Glomerular endothelial cell (primary cell): Measurements from ENCODE around the gene ORC4. TPM values are rescaled to one million over a fixed set of nuclear protein-coding genes. Genes with fewer than 3 reads are reported as not detected.
A peak's percentile ranks its signal among the peaks of the same experiment; 100 is the strongest.
"Not testable (repeated sequence)": the region's sequence is repeated elsewhere in the genome, so short reads cannot be mapped to it uniquely, and the experiment has no call there.

Source experiments
- DNase-seq: peaks from one replicate; pipeline ENCODE4 v3.0.0-alpha.2; 2011; ENCODE audit warnings: low read depth, low spot score; ENCODE audit errors: extremely low read depth
- total RNA-seq: library from RNA; depleted of rRNA; stranded (reverse); fragments of >200 nt; gene quantifications from 2 replicates; pipeline ENCODE4 v1.2.3, GENCODE V29; 2015

ORC4 gene
- total RNA-seq, 1 donor from 2014 or later, result 36.8 TPM

DNA sequence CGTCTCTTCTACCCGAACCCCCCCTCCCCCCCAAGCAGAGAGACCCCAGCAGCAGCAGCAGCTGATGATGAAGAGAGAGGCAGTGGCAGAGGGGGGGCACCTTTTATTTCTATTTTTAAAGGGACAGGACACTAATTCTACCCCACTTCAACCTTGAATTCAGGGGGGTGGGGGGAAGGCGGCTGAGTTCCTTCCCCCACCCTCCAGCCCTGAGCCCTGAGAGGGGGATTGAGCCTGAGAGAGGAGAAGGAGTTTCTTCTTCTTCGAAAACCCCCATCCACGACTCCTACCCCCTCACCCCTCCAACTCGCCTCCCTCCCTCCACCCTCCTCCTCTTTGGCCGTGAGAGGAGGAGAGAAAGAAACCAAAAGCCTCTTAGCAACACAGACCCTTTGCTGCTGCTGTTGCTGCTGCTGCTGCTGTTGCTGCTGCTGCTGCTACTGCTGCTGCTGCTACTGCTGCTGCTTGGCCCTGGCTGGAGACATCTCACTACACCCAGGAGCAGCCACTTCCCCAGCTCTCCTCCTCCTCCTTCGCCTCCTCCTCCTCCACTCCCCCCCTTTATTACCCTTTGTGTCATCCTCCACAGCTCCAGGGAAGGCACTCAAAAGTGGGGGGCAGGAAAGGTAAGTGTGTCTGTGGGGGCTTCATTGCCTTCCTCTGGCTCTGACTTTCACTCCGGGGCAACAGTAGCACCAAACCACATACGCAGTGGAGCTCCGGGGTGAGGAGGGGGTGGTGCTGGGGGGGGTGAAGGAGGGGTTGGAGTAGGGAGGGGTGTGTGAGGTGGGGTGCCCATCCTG is 723 bp upstream of the ORC4 start, which contains the start of gene MBD5:
Gene MBD5 (plus strand): TSS at position 33 of the 803 bp plus-strand sequence.
- DNase-seq, result no peak

DNA sequence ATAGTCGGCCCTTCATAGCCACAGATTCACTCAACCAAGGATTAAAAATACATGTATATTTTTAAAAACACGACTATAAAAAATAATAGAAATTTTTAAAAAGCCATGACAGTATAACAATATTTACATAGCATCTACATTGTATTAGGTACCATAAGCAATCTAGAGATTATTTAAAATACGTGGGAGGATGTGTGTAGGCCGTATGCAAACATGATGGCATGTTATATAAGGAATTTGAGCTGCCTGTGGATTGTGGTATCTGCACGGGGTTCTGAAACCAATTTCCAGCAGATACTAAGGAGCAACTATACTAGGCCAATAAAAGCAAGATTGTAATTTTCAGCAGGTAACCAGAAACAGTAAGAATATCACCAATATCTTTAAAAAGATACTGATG is 5.9 kb downstream of the ORC4 start:
- DNase-seq, result no peak

DNA sequence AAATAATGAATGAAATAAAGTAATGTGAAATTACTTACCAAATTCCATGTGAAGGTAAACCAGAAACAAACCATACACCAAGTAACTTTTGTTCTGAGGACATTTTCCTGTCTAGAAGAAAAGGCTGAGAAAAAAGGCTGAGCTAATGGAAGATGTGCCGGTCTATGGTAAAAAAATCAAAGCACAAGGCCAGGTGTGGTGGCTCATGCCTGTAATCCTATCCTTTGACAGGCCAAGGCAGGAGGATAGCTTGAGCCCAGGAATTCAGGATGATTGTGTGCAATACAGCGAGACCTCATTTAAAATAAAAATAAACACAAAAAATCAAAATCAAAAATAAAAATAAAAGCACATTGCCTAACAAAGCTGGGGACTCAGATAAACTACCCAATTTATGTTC is 6.7 kb downstream of the ORC4 start:
- no peak for DNase-seq

DNA sequence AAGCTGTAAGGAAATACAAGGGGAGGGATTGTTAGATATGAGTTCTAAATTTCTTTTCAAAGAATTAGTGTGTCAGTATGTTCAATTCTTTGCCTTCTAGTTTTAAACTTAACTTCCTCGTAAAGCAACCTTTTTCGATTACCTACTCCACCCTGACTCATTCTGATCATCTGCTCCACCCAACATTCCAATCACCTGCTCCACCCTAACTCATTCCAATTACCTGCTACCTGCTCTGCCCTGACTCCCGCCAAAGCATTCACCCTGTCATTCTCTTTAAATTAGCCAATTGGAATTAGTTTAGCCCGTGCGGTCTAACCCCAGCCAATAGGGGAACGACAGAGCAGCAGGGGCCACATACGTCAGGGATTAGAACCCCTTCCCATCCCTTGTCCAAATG is 12.1 kb downstream of the ORC4 start:
- not testable (repeated sequence) for DNase-seq

DNA sequence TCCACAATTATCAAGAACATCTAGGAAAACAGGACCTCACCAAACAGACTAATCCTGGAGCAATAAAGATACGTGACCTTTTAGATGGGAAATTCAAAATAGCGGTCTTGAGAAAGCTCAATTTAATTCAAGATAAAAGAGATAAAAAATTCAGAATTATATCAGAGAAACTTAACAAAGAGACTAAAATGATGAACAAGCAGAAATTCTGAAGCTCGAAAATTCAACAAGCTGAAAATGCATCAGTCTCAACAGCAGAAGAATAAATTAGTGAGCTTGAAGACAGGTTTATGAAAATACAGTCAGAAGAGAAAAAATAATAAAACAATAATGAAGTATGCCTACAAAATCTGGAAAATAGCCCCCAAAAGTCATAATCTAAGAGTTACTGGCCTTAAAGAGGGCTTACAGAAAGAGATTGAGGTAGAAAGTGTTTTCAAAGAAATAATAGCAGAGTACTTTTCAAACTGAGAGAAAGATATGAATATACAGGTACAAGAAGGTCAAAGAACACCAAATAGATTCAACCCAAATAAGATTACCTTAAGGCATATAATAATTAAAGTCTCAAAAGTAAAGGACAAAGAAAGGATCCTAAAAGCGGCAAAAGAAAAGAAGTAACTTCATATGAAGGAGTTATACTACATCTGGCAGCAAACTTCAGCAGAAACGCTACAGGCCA is 13.2 kb downstream of the ORC4 start:
- DNase-seq, result no peak

DNA sequence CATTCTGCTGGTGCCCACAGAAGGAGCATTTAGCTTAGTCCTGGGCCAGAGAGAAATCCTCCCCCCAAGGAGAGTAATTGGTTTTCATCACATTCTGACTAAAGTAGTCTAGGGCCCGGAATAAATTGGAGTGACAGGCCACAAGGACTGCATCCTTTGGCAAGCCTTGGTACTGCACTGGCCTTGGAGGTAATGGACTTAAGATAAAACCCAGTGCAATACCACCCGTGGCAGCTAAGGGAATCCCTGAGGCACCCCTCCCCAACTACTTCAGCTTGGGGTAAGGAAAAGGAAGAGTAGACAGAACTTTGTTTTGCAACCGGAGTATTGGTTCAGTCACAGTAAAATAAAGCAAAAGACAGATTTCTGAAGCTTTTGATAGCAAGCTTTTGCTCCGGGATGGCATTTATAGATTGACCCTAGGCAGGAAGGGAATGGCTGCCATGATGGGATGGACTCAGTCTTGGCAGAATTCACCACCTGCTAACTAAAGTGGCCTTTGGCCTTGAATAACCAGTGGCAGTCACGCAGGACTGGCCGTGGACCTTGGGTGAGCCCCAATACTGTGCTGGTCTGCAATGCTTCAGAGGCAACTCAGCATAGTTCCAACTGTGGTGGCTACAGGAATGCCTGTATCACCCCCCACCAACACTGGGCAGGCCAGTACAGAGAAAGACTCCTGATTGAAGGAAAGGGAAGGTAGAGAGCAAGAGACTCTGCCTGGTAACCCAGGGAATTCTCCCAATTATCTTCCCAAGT is 14.1 kb downstream of the ORC4 start:
- no peak for DNase-seq

DNA sequence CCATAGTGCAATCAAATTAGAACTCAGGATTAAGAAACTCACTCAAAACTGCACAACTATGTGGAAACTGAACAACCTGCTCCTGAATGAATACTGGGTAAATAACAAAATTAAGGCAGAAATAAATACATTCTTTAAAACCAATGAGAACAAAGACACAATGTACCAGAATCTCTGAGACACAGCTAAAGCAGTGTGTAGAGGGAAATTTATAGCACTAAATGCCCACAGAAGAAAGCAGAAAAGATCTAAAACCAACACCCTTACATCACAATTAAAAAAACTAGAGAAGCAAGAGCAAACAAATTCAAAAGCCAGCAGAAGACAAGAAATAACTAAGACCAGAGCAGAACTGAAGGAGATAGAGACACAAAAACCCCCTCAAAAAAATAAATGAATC is 18.1 kb downstream of the ORC4 start:
- DNase-seq, result not testable (repeated sequence)

DNA sequence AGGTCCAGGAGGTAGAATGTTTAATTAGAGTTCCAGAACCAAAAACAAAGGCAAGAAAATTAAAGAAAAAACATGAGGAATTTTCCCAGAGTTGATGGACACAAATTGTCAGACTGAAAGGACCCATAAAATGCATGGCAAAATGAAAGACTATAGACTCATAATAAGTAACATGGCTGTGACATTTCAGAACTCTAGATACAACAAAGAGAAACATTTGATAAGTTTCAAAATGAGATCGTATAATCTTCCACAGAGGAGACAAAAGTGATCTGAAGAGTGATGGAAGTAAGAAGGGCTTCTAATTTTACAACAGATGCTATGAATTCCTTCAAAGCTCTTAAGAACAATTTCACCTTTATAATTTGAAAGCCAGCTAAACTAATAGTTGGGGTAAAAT is 20.4 kb downstream of the ORC4 start:
- no peak for DNase-seq

DNA sequence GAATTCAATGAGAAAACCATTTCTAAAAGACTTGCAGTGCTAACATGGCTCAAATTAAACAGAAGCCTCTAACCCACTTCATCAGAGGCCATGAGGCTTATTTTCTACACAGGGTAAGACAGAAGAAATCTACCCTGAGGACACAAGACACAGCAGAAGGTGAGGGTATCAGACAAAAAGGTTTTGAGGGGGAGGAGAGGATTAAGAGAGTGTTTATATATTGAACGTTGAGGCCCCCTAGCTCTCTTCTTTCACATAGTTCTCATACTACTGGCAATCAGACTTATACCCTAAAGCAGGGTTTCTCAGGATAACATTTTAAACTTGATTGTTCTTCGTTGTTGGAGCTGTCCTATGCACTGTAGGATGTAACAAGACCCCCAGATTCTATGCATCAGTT is 21.4 kb downstream of the ORC4 start:
- no peak for DNase-seq

DNA sequence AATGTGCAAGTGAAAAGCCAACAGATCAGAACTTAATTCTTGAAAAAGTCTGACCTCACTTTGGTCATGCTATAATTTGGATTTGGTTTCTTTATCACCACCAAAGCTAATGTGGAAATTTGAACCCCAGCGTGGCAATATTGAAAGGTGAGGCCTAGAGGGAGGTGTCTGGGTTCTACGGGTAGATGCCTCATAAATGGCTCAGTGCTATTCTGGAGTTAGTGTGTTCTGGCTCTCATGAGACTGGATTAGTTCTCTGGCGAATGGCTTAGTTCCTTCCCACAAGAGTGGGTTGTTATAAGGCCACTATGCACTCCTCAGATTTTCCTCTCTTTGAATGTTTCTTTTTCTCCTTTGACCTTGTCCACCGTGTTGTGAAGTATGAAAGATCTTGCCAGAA is 22.3 kb downstream of the ORC4 start:
- DNase-seq, result no peak

DNA sequence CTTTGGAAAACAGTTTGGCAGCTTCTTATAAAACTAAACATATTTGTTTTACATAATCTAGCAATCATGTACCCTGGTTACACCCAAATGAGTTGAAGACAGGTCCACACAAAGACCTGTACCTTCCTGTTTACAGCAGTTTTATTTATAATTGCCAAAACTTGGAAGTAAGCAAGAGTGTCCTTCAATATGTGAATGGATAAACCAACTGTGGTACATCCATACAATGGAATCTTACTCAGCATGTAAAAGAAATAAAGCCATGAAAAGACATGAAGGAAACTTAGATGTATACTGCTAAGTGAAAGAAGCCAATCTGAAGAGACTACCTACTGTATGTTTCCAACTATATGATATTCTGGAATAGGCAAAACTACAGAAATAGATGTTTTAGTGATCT is 23.7 kb downstream of the ORC4 start:
- DNase-seq, result no peak

DNA sequence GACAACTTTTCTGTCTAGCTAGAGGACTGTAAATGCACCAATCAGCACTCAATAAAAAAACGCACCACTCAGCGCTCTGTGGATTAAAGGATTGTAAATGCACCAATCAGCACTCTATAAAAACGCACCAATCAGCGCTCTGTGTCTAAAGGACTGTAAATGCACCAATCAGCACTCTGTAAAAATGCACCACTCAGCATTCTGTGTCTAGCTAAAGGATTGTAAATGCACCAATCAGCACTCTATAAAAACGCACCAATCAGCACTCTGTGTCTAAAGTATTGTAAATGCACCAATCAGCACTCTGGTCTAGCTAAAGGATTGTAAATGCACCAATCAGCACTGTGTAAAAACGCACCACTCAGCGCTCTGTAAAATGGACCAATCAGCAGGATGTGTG is 25.6 kb downstream of the ORC4 start:
- not testable (repeated sequence) for DNase-seq

DNA sequence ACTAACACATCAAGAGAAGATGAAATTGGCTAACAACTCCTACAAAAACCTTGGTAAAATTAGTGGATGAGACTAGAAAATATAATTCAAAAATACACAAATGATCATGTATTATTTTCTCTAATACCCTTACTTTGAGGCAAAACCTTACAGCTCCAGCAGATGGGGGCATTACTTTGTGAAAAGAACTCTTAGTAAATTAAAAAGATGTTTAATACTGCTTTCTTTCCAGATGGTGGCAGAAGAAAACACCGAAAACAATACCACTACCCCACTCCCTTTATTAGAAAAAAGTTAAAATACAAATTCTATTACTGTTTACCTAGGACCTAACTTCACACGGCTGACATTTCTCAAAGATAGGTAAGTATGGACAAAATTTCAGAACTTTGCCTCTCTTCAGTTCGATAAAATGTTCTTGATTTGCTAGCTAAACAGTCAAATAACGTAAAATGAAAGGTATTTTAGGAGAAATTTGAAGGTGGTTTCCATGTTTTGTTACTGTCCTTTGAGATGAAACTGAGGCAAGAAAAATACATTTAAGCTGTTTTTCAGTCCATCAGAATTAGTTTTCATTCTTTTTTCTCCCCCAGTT is 30.6 kb downstream of the ORC4 start:
- DNase-seq, result peak; percentile 34

DNA sequence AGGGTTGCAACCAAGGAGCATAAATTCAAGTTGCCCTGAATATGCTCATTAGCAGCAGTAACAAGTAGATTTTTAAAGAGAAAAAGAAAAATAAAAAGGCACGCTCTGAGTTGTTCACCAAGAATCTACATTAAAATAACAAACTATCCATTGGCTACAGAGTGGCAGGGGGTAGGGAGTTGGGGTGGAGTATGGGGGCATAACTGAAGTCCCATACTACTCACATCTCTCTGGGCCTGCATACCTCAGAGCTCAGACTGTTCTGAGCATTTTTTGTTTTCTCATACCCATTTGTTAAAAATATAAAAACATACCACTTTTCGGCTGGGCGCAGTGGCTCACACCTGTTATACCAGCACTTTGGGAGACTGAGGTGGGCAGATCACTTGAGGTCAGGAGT is 31.4 kb downstream of the ORC4 start:
- no peak for DNase-seq

DNA sequence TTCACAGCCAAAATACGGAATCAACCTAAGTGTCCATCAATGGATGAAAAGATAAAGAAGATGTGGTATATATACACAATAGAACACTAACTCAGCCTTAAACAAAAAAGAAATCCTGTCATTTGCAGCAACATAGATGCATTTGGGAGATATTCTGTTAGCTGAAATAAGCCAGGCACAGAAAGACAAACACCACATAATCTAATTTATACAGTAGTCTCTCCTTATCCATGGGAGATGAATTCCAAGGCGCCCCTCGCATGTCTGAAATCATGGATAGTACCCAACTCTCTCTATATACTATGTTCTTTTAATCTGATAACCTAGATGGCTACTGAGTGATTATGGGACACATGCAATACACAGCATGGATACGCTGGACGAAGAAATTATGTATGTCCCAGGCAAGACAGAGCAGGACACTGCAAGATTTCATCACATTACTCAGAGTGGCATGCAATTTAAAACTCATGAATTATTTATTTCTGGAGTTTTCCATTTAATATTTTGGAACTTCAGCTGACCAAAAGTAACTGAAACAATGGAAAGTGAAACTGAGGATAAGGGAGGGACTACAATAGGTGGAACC is 39.5 kb downstream of the ORC4 start:
- no peak for DNase-seq

DNA sequence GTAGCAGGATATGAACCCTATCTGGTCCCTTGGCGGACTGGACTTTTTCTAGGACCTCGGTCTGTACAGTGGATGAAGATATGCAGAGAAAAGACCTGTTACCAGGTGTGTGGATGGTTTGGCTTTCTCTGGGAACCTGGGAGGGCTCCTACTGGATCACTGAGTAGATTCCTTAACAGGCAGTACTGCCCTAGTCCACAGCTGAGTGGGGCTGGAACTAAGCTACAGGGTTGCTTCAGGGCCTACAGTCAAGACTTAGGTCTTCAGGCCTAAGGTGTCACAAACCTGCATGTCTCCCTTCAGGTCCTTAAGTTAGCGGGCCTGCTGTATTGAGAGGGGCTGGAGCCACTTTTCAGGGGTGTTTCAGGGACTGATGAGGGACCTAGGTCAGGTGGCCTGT is 42.9 kb downstream of the ORC4 start:
- DNase-seq, result no peak

DNA sequence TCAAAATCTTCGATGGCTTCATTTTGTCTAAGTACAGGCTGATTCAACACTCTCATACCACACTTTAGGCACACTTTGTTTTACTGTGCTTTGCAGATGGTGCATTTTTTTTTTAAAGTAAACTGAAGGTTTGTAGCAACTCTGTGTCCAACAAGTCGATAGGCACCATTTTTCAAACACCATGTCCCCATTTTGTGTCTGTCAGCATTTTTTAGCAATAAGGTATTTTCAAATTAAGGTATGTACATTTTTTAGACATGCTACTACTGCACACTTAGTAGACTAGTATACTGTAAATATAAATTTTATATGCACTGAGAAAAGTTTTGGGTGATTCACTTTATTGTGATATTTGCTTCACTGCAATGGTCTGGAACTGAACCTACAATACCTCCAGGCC is 44.4 kb downstream of the ORC4 start:
- DNase-seq, result no peak

DNA sequence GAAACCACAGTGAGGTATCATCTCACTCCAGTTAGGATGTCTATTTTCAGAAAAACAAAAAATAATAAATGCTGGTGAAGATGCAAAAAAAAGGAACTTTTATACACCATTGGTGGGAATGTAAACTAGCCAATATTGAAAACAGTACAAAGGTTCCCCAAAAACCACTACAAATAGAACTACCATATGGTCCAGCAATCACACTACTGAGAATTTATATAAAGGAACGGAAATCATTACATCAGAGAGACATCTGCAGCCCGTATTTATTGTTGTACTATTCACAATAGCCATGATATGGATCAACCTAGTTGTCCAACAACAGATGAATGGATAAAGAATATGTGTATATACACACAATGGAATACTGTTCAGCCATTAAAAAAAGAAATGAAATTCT is 52.0 kb downstream of the ORC4 start:
- DNase-seq, result no peak

DNA sequence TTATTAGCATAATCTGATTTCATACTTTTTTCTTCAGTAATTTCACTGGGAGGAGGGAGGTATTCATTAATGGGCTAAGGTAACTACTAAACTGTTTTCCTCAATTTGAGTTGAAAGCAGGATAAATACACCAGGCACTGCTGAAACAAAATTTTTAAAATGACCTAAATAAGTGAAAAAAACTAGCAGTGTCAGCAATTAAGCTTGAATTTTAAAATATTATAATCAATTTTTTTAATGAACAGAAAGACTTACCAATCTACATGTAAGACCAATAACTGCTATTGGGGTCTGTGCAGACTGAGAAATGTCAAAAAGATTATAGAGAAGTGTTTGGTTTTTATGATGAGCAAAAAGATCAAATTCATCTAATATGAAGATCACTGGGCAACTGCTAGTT is 68.4 kb downstream of the ORC4 start:
- DNase-seq, result no peak

DNA sequence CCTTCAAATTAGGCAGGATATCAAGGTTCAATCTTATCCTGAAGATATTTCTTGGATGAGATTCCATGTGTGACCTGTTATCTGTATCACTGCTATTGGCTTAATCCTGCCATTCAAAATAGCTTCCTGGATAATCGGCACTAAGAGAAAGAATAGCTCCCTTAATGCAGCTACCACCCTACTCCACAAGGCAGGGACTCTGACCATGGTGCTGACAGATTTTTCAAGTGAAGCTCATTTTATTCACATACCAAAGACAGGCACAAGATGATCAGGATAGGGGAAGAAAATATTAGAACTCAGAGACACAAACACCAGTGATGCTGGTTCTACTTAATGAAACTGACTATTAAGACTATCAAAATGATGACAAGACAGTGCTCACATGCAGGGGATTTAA is 74.9 kb downstream of the ORC4 start:
- DNase-seq, result no peak

DNA sequence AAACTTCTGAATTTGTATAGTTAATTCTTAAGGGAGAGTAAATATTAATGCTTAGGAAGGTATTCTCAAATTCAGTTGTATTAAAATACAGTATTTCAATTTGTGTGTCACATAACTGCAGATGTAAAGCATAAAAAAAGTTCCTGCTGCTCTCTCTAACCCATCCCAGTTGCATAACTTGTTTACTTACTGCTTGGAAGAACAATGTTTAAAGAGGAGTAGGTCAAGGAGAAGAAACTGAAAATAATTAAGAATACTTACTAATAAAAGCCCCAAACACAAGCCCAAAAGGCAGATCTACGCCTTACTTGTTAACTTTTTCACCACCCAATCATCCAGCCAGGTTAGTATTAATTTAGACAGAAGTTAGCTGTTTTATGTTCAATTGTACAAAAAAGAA is 81.2 kb downstream of the ORC4 start:
- no peak for DNase-seq
